K562 (cell line): ENCODE results near the gene ISG20L2. TPM values are rescaled to one million over a fixed set of nuclear protein-coding genes. Genes with fewer than 3 reads are reported as not detected.

Experiments used
- ARID1B ChIP-seq: fragments of 450-650 bp; IDR thresholded peaks from 2 replicates; pipeline ENCODE4 v1.6.1; 2016; ENCODE audit warnings: antibody characterized with exemption, mild to moderate bottlenecking, inconsistent platforms
- CBFB ChIP-seq: sonication (generic); formaldehyde crosslinking; IDR thresholded peaks from 2 replicates; pipeline ENCODE4 v1.4.0; 2020; ENCODE audit warnings: mild to moderate bottlenecking, missing genetic modification reagents
- CBX3 ChIP-seq, 2 experiments: IDR thresholded peaks; 1 replicate in 1 of 2; 2 replicates in 1 of 2; pipeline ENCODE4 v1.6.1; 2012; ENCODE audit warnings: inconsistent platforms in 2 of 2, low read length in 2 of 2, borderline replicate concordance in 1 of 2, control low read depth in 1 of 2
- CSDE1 ChIP-seq, 2 experiments: fragments of 450-650 bp; IDR thresholded peaks; 2 replicates each; pipeline ENCODE4 v1.6.1; 2016; ENCODE audit warnings: mild to moderate bottlenecking in 1 of 2
- FOS ChIP-seq: IDR thresholded peaks from 3 replicates; pipeline ENCODE4 v1.6.1; 2011; ENCODE audit not compliant: insufficient read length; ENCODE audit errors: extremely low read depth
- HMGN3 ChIP-seq: IDR thresholded peaks from 2 replicates; pipeline ENCODE4 v1.6.1; 2011; ENCODE audit warnings: borderline replicate concordance, low read depth, mild to moderate bottlenecking, mixed read lengths, low read length; ENCODE audit not compliant: insufficient read length; ENCODE audit errors: extremely low read depth
- MECOM ChIP-seq: fragments of 250-450 bp; sonication (Bioruptor Pico); IDR thresholded peaks from 2 replicates; pipeline ENCODE4 v1.8.0; 2022; ENCODE audit warnings: inconsistent platforms
- MTF1 ChIP-seq: fragments of 250-450 bp; sonication (Bioruptor Pico); IDR thresholded peaks from 2 replicates; pipeline ENCODE4 v1.9.0; 2021; ENCODE audit warnings: moderate library complexity, mild to moderate bottlenecking, inconsistent platforms, borderline replicate concordance
- PHB2 ChIP-seq: fragments of 450-650 bp; IDR thresholded peaks from 2 replicates; pipeline ENCODE4 v1.6.1; 2017; ENCODE audit warnings: low read depth
- POLR2G ChIP-seq: fragments of 200-400 bp; formaldehyde crosslinking; IDR thresholded peaks from 2 replicates; pipeline ENCODE4 v1.6.1; 2017; ENCODE audit warnings: low read depth, mild to moderate bottlenecking, antibody characterized with exemption, low read length, moderate library complexity
- SIN3A ChIP-seq, 2 experiments: fragments of 150-350 bp in 1 of 2; IDR thresholded peaks; 2 replicates each; pipeline ENCODE4 v1.6.1; 2011 to 2016; ENCODE audit warnings: borderline replicate concordance in 2 of 2, low read depth in 2 of 2, low read length in 2 of 2, mild to moderate bottlenecking in 2 of 2, moderate library complexity in 2 of 2; ENCODE audit not compliant: control insufficient read depth in 1 of 2
- SLC30A9 ChIP-seq: fragments of 250-450 bp; sonication (Bioruptor Pico); IDR thresholded peaks from 2 replicates; pipeline ENCODE4 v1.8.0; 2022; ENCODE audit warnings: mild to moderate bottlenecking, moderate library complexity
- STAT5B ChIP-seq: fragments of 250-450 bp; sonication (Bioruptor Pico); IDR thresholded peaks from 2 replicates; pipeline ENCODE4 v1.8.0; 2021; ENCODE audit warnings: mild to moderate bottlenecking, inconsistent platforms
- YY1 ChIP-seq, 3 experiments: IDR thresholded peaks; 2 replicates each; pipeline ENCODE4 v1.6.1; 2011; ENCODE audit warnings: low read length in 2 of 3, mild to moderate bottlenecking in 2 of 3, moderate library complexity in 2 of 3, borderline replicate concordance in 1 of 3, control low read depth in 1 of 3, low read depth in 1 of 3; ENCODE audit not compliant: insufficient read depth in 3 of 3, insufficient replicate concordance in 2 of 3, control insufficient read depth in 1 of 3, insufficient read length in 1 of 3; ENCODE audit errors: extremely low read depth in 1 of 3
- ZNF3 ChIP-seq: fragments of 250-450 bp; sonication (Bioruptor Pico); IDR thresholded peaks from 2 replicates; pipeline ENCODE4 v1.5.0; 2021; ENCODE audit warnings: mild to moderate bottlenecking, moderate library complexity
- ZNF551 ChIP-seq: fragments of 250-450 bp; sonication (Bioruptor Pico); IDR thresholded peaks from 2 replicates; pipeline ENCODE4 v1.5.0; 2021; ENCODE audit warnings: mild to moderate bottlenecking, moderate library complexity
- ZNF583 ChIP-seq: fragments of 250-450 bp; sonication (Bioruptor Pico); IDR thresholded peaks from 2 replicates; pipeline ENCODE4 v1.4.0; 2020
- ZNF696 ChIP-seq: fragments of 250-450 bp; sonication (Bioruptor Pico); conservative IDR thresholded peaks from 2 replicates; pipeline ENCODE4 v1.4.0; 2020; ENCODE audit warnings: mild to moderate bottlenecking, moderate library complexity
- ZNF77 ChIP-seq: fragments of 250-450 bp; sonication (Bioruptor Pico); IDR thresholded peaks from 2 replicates; pipeline ENCODE4 v1.5.0; 2020
- polyA plus RNA-seq, 8 experiments: library from polyadenylated mRNA; depleted of rRNA in 4 of 8; stranded (reverse) in 5 of 8; unstranded in 3 of 8; fragments of >200 nt; fragmentation: Nextera tagmentation in 2 of 8; fragmentation: Illumina TruSeq in 1 of 8; extraction: Ambion mirVana in 2 of 8; extraction: Trizol in 1 of 8; gene quantifications; 2 replicates each; pipeline versions ENCODE4 v1.2.1 to v1.2.3, GENCODE V29; 2011 to 2014; ENCODE audit warnings: inconsistent platforms in 1 of 8, missing spikeins in 1 of 8
- total RNA-seq, 7 experiments: library from RNA; depleted of rRNA in 6 of 7; stranded (reverse); fragments of >200 nt in 6 of 7; fragmentation: Illumina TruSeq in 2 of 7; extraction: Trizol in 2 of 7; gene quantifications; 2 replicates each; pipeline versions ENCODE4 v1.2.1 to v1.2.3, GENCODE V29; 2011 to 2021; ENCODE audit warnings: low replicate concordance in 1 of 7
- TF ChIP-seq, protein P1 (sequence below), 2 experiments: fragments of 450-650 bp in 1 of 2; sonication (generic) in 1 of 2; formaldehyde crosslinking in 1 of 2; IDR thresholded peaks in 1 of 2; conservative IDR thresholded peaks in 1 of 2; 2 replicates each; pipeline versions ENCODE4 v1.6.1 to v1.8.1; 2016 to 2023; ENCODE audit warnings: mild to moderate bottlenecking in 2 of 2, moderate library complexity in 2 of 2, inconsistent platforms in 1 of 2, missing genetic modification reagents in 1 of 2
- TF ChIP-seq, protein P2 (sequence below): fragments of 250-450 bp; sonication (Bioruptor Pico); IDR thresholded peaks from 2 replicates; pipeline ENCODE4 v1.8.0; 2022; ENCODE audit warnings: moderate library complexity, mild to moderate bottlenecking, inconsistent platforms
- TF ChIP-seq, protein P3 (sequence below): sonication (generic); formaldehyde crosslinking; IDR thresholded peaks from 2 replicates; pipeline ENCODE4 v1.9.0; 2022; ENCODE audit warnings: mild to moderate bottlenecking, missing genetic modification reagents
- TF ChIP-seq, protein P4 (sequence below): IDR thresholded peaks from 2 replicates; pipeline ENCODE4 v1.6.1; 2012; ENCODE audit warnings: low read depth, low read length, improper control_type of control experiment, borderline replicate concordance

The ISG20L2 gene
- total and polyA plus RNA-seq, 9 of the 15 experiments (the other 6 are each of a cell fraction or from before 2014, with no cell fraction given) = 21.3 to 130 (median 50.3) TPM

DNA sequence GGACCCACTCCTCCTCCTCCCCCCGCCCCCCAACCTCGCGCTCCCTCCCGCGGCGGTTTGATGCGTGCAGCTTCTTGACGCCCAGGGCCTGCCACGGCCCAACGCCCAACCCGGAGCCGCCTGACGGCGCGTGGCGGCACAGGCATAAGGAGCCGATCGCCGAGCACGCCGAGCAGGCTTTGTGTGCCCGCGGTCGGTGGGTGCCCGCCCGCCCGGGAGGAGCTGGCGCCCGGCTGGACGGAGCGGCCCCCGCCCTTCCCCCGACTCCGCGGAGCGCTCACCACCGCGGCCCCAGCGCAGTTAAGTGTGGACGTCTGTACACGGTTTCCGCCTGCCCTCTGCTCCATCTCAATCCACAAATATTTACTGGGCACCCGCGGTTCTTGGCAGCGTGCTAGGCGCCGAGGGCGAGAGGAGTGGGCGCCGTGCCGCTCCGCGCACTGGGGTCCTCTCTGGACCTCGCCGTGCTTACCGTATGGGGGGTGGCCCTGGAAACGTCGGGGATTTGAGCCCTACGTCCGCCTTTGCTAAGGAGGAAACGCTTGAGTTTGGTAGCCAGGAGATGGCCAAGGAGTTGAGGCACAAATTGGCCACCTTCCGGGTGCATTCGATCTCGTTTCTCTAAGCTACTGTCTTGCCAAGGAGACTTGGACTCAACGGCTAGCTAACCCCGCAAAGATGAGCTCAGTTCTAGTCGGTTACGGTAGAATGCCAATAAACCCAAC lies 23.4 kb upstream of the ISG20L2 start (continued):
- TF ChIP-seq, protein P1, sequence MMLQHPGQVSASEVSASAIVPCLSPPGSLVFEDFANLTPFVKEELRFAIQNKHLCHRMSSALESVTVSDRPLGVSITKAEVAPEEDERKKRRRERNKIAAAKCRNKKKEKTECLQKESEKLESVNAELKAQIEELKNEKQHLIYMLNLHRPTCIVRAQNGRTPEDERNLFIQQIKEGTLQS (IDR thresholded peaks at IDR 0.05) = no peak
- TF ChIP-seq, protein P1 (CRISPR knock-in tag; conservative IDR thresholded peaks at IDR 0.05) = no peak
- no peak for TF ChIP-seq ZNF3 (CRISPR knock-in tag)
- TF ChIP-seq SLC30A9 (CRISPR knock-in tag) = no peak
- TF ChIP-seq CBX3 (IDR thresholded peaks at IDR 0.05; ENCODE audit: borderline replicate concordance in 1 of 2, low read length in 2 of 2) = peak in 1 of 2 experiments; percentile 29; a peak in 1 of 3 replicates
- TF ChIP-seq, protein P2, sequence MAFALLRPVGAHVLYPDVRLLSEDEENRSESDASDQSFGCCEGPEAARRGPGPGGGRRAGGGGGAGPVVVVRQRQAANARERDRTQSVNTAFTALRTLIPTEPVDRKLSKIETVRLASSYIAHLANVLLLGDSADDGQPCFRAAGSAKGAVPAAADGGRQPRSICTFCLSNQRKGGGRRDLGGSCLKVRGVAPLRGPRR = no peak
- TF ChIP-seq, protein P3, sequence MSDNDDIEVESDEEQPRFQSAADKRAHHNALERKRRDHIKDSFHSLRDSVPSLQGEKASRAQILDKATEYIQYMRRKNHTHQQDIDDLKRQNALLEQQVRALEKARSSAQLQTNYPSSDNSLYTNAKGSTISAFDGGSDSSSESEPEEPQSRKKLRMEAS (CRISPR knock-in tag) = peak; percentile 96
- peak in 1 of 2 experiments; percentile 80; a peak in 2 of 4 replicates for TF ChIP-seq SIN3A (IDR thresholded peaks at IDR 0.05; ENCODE audit: borderline replicate concordance in 2 of 2, control insufficient read depth in 1 of 2, low read depth in 2 of 2, low read length in 2 of 2)
- no peak for TF ChIP-seq ZNF551 (CRISPR knock-in tag)
- no peak for TF ChIP-seq ARID1B
- TF ChIP-seq ZNF583 (CRISPR knock-in tag) = no peak
- TF ChIP-seq HMGN3 = peak; percentile 86
- TF ChIP-seq CBFB (CRISPR knock-in tag) = no peak
- no peak for TF ChIP-seq FOS
- no peak for TF ChIP-seq ZNF696 (CRISPR knock-in tag)
- no peak for TF ChIP-seq ZNF77
- peak in 2 of 3 experiments; percentile 27 to 82 for TF ChIP-seq YY1 (IDR thresholded peaks at IDR 0.05; ENCODE audit: borderline replicate concordance in 1 of 3, control insufficient read depth in 1 of 3, extremely low read depth in 1 of 3, insufficient read depth in 3 of 3, insufficient read length in 1 of 3, insufficient replicate concordance in 2 of 3, low read depth in 1 of 3, low read length in 2 of 3)
- TF ChIP-seq MTF1 (CRISPR knock-in tag) = no peak
- no peak for TF ChIP-seq MECOM (CRISPR knock-in tag)
- TF ChIP-seq STAT5B (CRISPR knock-in tag) = no peak
- peak; percentile 76 for TF ChIP-seq POLR2G
- TF ChIP-seq, protein P4, sequence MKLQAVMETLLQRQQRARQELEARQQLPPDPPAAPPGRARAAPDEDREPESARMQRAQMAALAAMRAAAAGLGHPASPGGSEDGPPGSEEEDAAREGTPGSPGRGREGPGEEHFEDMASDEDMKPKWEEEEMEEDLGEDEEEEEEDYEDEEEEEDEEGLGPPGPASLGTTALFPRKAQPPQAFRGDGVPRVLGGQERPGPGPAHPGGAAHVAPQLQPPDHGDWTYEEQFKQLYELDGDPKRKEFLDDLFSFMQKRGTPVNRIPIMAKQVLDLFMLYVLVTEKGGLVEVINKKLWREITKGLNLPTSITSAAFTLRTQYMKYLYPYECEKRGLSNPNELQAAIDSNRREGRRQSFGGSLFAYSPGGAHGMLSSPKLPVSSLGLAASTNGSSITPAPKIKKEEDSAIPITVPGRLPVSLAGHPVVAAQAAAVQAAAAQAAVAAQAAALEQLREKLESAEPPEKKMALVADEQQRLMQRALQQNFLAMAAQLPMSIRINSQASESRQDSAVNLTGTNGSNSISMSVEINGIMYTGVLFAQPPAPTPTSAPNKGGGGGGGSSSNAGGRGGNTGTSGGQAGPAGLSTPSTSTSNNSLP = no peak
- TF ChIP-seq PHB2 = no peak
- no peak for TF ChIP-seq CSDE1 (IDR thresholded peaks at IDR 0.05)
